GM13977 (cell line): Measurements from ENCODE around the gene COPS6.
"Not testable (repeated sequence)": the region's sequence is repeated elsewhere in the genome, so short reads cannot be mapped to it uniquely, and the experiment has no call there.

Source experiments
- DNase-seq: peaks from one replicate; pipeline ENCODE4 v3.0.0; 2012; ENCODE audit warnings: low spot score
- CTCF ChIP-seq: IDR thresholded peaks from 2 replicates; pipeline ENCODE4 v1.5.1; 2012; ENCODE audit warnings: mild to moderate bottlenecking, control low read depth; ENCODE audit not compliant: insufficient read depth; ENCODE audit errors: extremely low read depth, missing control alignments
- in situ Hi-C: fragments of 300-500 bp; cut with MboI; formaldehyde crosslinking; loops from one replicate; pipeline ENCODE4 v1.12.0; 2022; ENCODE audit warnings: low sequenced_read_pairs, low pct_unique_long_range_greater_than_20kb, mixed read lengths, inconsistent platforms; ENCODE audit not compliant: unreplicated experiment

COPS6 gene

GRCh38 chr7:100122568-100122967 lies 33.8 kb downstream of the COPS6 start:
- in situ Hi-C loops = no loop called here
- no peak for DNase-seq
- TF ChIP-seq CTCF = no peak

- in situ Hi-C loops = no loop called here
- DNase-seq = no peak
- TF ChIP-seq CTCF = no peak
Measured at GRCh38 chr7:100124301-100125230, 35.8 kb downstream of the COPS6 start.

GRCh38 chr7:100126239-100126930 lies 37.6 kb downstream of the COPS6 start:
- in situ Hi-C loops = no loop called here
- DNase-seq = no peak
- TF ChIP-seq CTCF = no peak

GRCh38 chr7:100126931-100127865 lies 38.4 kb downstream of the COPS6 start, which contains the start of gene MBLAC1:
Gene MBLAC1 (plus strand): TSS chr7:100126967. CDS start chr7:100127396, 429 bp downstream.
- no peak for TF ChIP-seq CTCF
- DNase-seq = peak; percentile 92
- in situ Hi-C loops = no loop called here

GRCh38 chr7:100127866-100128636 lies 39.3 kb downstream of the COPS6 start:
- in situ Hi-C loops = no loop called here
- no peak for TF ChIP-seq CTCF
- DNase-seq = peak; percentile 47

GRCh38 chr7:100128637-100128963 lies 39.8 kb downstream of the COPS6 start:
- no peak for DNase-seq
- in situ Hi-C loops = no loop called here
- no peak for TF ChIP-seq CTCF

- in situ Hi-C loops = loop anchor here (10.0 kb wide), 1 partner anchor 215 kb away; no protein-coding TSS in a partner anchor
- not testable (repeated sequence) for DNase-seq
Measured at GRCh38 chr7:100130220-100130607, 41.4 kb downstream of the COPS6 start.
